Measurements from ENCODE around the gene ZNF708. TPM values are rescaled to one million over a fixed set of nuclear protein-coding genes. Genes with fewer than 3 reads are reported as not detected.
"Not testable (repeated sequence)": the region's sequence is repeated elsewhere in the genome, so short reads cannot be mapped to it uniquely, and the experiment has no call there.

ZNF708 gene
- total and polyA plus RNA-seq, 9 of the 15 experiments (the other 6 are each of a cell fraction or from before 2014, with no cell fraction given), result 2.9 to 11.9 (median 6.7) TPM

GRCh38 chr19:21308773-21309172 is 20.4 kb downstream of the ZNF708 start:
- 95% methylated on average over 2 of the region's 2 CpGs for WGBS (ENCODE audit: insufficient coverage, low coverage, missing lambda C conversion rate)
- H3K27me3 ChIP-seq (ENCODE audit: control insufficient read depth in 2 of 2, insufficient read depth in 2 of 2, low read length in 2 of 2), result no peaks in the 10 kb centered on the region
- FAIRE-seq, result no peak

GRCh38 chr19:21306881-21307479 is 22.2 kb downstream of the ZNF708 start:
- H3K4me3 ChIP-seq; intact Hi-C loops (cut with micrococcal nuclease); H4K20me1 ChIP-seq (replicated peaks; ENCODE audit: control insufficient read depth, insufficient read depth, low read length); H3K9me1 ChIP-seq (ENCODE audit: control insufficient read depth, insufficient read depth, low read length); H3K27me3 ChIP-seq (ENCODE audit: control insufficient read depth in 2 of 2, insufficient read depth in 2 of 2, low read length in 2 of 2); ATAC-seq; DNase-seq (ENCODE audit: extremely low read depth in 1 of 4, low spot score in 3 of 4); in situ Hi-C loops (cut with MboI); FAIRE-seq; H3K9ac ChIP-seq (ENCODE audit: insufficient read depth in 1 of 2, low read depth in 2 of 2, low read length in 2 of 2); H3K9me3 ChIP-seq (replicated peaks; ENCODE audit: control insufficient read depth, insufficient read depth, low read depth, low read length); H3K79me2 ChIP-seq (ENCODE audit: control insufficient read depth, insufficient read depth, low read length); H3K27ac ChIP-seq (ENCODE audit: extremely low read depth, low read depth, low read length); CTCF ChIA-PET (ENCODE audit: low intra/inter-chr PET ratio); H3K4me2 ChIP-seq (ENCODE audit: insufficient read depth, low read length); BruUV-seq (replicated peaks); H3K36me3 ChIP-seq (ENCODE audit: control insufficient read depth, insufficient read depth, low read length); H2AFZ ChIP-seq (ENCODE audit: low read depth, low read length); H3K4me1 ChIP-seq (replicated peaks in 1 of 2; ENCODE audit: control insufficient read depth in 2 of 2, insufficient read depth in 2 of 2, low read length in 2 of 2): not testable (repeated sequence)
- POLR2A ChIA-PET, result interaction anchor here (1.3 kb wide), 1 partner anchor 8 kb away, joined by 4 read pairs; no protein-coding TSS in a partner anchor
- WGBS (ENCODE audit: insufficient coverage, low coverage, missing lambda C conversion rate), result 89% methylated on average over 3 of the region's 3 CpGs

More at GRCh38 chr19:21308773-21309172, 20.4 kb downstream of the ZNF708 start:
- no TSS peak for BruUV-seq (replicated peaks)
- no peaks in the 10 kb centered on the region for H3K9me3 ChIP-seq (replicated peaks; ENCODE audit: control insufficient read depth, insufficient read depth, low read depth, low read length)
- DNase-seq (ENCODE audit: extremely low read depth in 1 of 4, low spot score in 3 of 4) (no peak), ATAC-seq (no peak)
- H3K9me1 ChIP-seq (ENCODE audit: control insufficient read depth, insufficient read depth, low read length), result no peaks in the 10 kb centered on the region
- H3K4me2 ChIP-seq (ENCODE audit: insufficient read depth, low read length), result no peak overlapping the region
- H3K27ac ChIP-seq (ENCODE audit: extremely low read depth, low read depth, low read length), result no peak overlapping the region
- no peak for TF ChIP-seq CEBPG (CRISPR knock-in tag; IDR thresholded peaks at IDR 0.05)
- peak; percentile 30 to 72; a peak in 2 of 4 replicates for TF ChIP-seq CEBPG (tag; conservative IDR thresholded peaks at IDR 0.05 in 1 of 2, IDR thresholded peaks at IDR 0.05 in 1 of 2)
- TF ChIP-seq ZNF717 (CRISPR knock-in tag; IDR thresholded peaks at IDR 0.05), result no peak
- TF ChIP-seq CEBPB (tag; IDR thresholded peaks at IDR 0.05), result peak; percentile 68
- H3K4me3 ChIP-seq, result no peak overlapping the region
- no peak overlapping the region for H2AFZ ChIP-seq (ENCODE audit: low read depth, low read length)
- peaks cover 5% of the 10 kb centered on the region; the same call in 1 of the 3 replicates for H3K79me2 ChIP-seq (ENCODE audit: control insufficient read depth, insufficient read depth, low read length)
- no peaks in the 10 kb centered on the region for H4K20me1 ChIP-seq (replicated peaks; ENCODE audit: control insufficient read depth, insufficient read depth, low read length)
- no peak overlapping the region for H3K9ac ChIP-seq (ENCODE audit: insufficient read depth in 1 of 2, low read depth in 2 of 2, low read length in 2 of 2)
- CTCF ChIA-PET (ENCODE audit: low intra/inter-chr PET ratio), result no interaction called here
- no peaks in the 10 kb centered on the region for H3K4me1 ChIP-seq (replicated peaks in 1 of 2; ENCODE audit: control insufficient read depth in 2 of 2, insufficient read depth in 2 of 2, low read length in 2 of 2)
- peaks cover 5% of the 10 kb centered on the region; the same call in 1 of the 3 replicates for H3K36me3 ChIP-seq (ENCODE audit: control insufficient read depth, insufficient read depth, low read length)
- intact Hi-C loops (cut with micrococcal nuclease), result no loop called here
- POLR2A ChIA-PET, result no interaction called here
- in situ Hi-C loops (cut with MboI), result no loop called here

Measured in K562 (cell line).